Gastrocnemius medialis (tissue), 4 donors: ENCODE results near the gene CSPG4.

ENCODE experiments used
- CTCF ChIP-seq, 5 experiments: fragments of 450-650 bp in 3 of 5; fragments of 200-600 bp in 2 of 5; sonication (generic) in 2 of 5; IDR thresholded peaks in 4 of 5; conservative IDR thresholded peaks in 1 of 5; 1 replicate in 4 of 5; 2 replicates in 1 of 5; pipeline ENCODE4 v1.5.1; 2016 to 2019; ENCODE audit warnings: antibody characterized with exemption in 5 of 5, mild to moderate bottlenecking in 3 of 5, moderate library complexity in 3 of 5
- POLR2A ChIP-seq, 2 donors: fragments of 450-650 bp; IDR thresholded peaks; one replicate each; pipeline ENCODE4 v1.6.1; 2017; ENCODE audit warnings: antibody characterized with exemption in 2 of 2, mild to moderate bottlenecking in 2 of 2, moderate library complexity in 2 of 2

GRCh38 chr15:75753145-75753544 lies 40.5 kb upstream of the CSPG4 start:
- TF ChIP-seq CTCF (IDR thresholded peaks at IDR 0.05 in 4 of 5, conservative IDR thresholded peaks at IDR 0.05 in 1 of 5): no peak
- TF ChIP-seq POLR2A (IDR thresholded peaks at IDR 0.05): no peak
